Left lung (tissue), 10 donors: ENCODE measurements around the gene SBK1. TPM values are rescaled to one million over a fixed set of nuclear protein-coding genes. Genes with fewer than 3 reads are reported as not detected.
A peak's percentile ranks its signal among the peaks of the same experiment; 100 is the strongest.

ENCODE experiments used
- ATAC-seq: fragments of 200-7000 bp; cut with Tn5 transposase; one replicate; pipeline ENCODE4 v1.9.1; 2020; ENCODE audit warnings: moderate library complexity
- DNase-seq, 4 donors: peaks; one replicate each; pipeline ENCODE4 v3.0.0-alpha.2; 2013 to 2020
- H3K27ac ChIP-seq, 2 donors: fragments of 200-600 bp; sonication (generic) in 1 of 2; one replicate each; pipeline versions ENCODE4 v1.5.0 to v1.8.0; 2020 to 2021
- H3K27me3 ChIP-seq, 2 donors: fragments of 200-600 bp; sonication (generic) in 1 of 2; one replicate each; pipeline versions ENCODE4 v1.5.0 to v1.8.0; 2020 to 2021
- H3K36me3 ChIP-seq, 2 donors: fragments of 200-600 bp; sonication (generic) in 1 of 2; one replicate each; pipeline versions ENCODE4 v1.5.0 to v1.8.0; 2020 to 2021
- H3K4me1 ChIP-seq, 2 donors: fragments of 200-600 bp; one replicate each; pipeline ENCODE4 v1.8.0; 2021
- H3K4me3 ChIP-seq, 2 donors: fragments of 200-600 bp; sonication (generic) in 1 of 2; one replicate each; pipeline versions ENCODE4 v1.5.0 to v1.8.0; 2020 to 2021; ENCODE audit warnings: mild to moderate bottlenecking in 1 of 2
- H3K9me3 ChIP-seq, 2 donors: fragments of 200-600 bp; sonication (generic) in 1 of 2; one replicate each; pipeline versions ENCODE4 v1.5.0 to v1.8.0; 2020 to 2021
- intact Hi-C, 2 donors: fragments of 100-400 bp; cut with DNase I; formaldehyde crosslinking; loops; one replicate each; pipeline versions ENCODE4 v1.11.2 to v1.14.2; 2022
- polyA plus RNA-seq, 6 donors: library from polyadenylated mRNA; unstranded; fragments of 120-200 nt; gene quantifications; one replicate each; pipeline ENCODE4 v1.2.1, GENCODE V29; 2013; ENCODE audit not compliant: insufficient read length in 6 of 6
- total RNA-seq, 2 donors: library from RNA; stranded (reverse); fragmentation: NEBNext Ultra II Directional; extraction: Animal tissue kit (Norgen Biotek cat#: 25700); gene quantifications; one replicate each; pipeline ENCODE4 v1.2.1, GENCODE V29; 2021
- TF ChIP-seq, protein P1 (sequence below), 2 donors: fragments of 200-600 bp; sonication (generic) in 1 of 2; IDR thresholded peaks; one replicate each; pipeline versions ENCODE4 v1.5.0 to v1.8.0; 2021; ENCODE audit warnings: antibody characterized with exemption in 2 of 2
- donor health status: DM: no; HTN: yes; CAD: no.
- donor health status: DM: no; HTN: no; CAD: no.

The SBK1 gene
- total and polyA plus RNA-seq, 8 donors = 1.7 to 16.4 (median 14.4) TPM

DNA sequence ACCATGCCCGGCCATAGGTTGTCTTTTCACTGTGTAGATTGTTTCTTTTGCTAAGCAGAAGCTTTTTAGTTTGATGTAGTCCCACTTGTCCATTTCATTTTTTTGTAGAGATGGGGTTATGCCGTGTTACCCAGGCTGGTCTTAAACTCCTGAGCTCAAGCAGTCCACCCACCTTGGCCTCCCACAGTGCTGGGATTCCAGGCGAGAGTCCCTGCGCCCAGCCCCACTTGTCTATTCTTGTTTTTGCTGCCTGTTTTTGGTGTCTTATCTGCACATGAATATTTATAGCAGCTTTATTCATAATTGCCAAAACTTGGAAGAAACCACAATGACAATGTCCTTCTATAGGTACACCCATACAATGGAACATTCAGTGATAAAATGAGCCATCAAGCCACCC is 18.8 kb upstream of the SBK1 start:
- no peak overlapping the region for H3K4me3 ChIP-seq

DNA sequence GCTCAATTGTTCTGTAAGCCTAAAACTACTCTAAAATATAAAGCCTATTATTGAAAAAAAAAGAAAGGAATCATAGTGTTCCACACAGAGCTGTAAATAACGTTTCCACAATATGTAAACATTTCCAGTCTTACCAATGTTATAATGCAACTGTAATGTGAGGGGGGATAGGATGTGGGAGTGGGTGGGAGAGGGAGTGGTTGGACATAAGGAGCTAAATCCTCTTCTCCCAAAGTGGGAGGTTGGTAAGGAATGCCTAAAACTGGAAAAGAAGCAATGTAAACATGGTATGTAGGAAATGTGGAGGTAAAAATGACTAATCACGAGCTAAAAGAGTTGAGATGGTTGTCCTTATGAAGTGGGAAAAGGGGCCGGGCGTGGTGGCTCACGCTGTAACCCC is 17.6 kb upstream of the SBK1 start:
- TF ChIP-seq, protein P1, sequence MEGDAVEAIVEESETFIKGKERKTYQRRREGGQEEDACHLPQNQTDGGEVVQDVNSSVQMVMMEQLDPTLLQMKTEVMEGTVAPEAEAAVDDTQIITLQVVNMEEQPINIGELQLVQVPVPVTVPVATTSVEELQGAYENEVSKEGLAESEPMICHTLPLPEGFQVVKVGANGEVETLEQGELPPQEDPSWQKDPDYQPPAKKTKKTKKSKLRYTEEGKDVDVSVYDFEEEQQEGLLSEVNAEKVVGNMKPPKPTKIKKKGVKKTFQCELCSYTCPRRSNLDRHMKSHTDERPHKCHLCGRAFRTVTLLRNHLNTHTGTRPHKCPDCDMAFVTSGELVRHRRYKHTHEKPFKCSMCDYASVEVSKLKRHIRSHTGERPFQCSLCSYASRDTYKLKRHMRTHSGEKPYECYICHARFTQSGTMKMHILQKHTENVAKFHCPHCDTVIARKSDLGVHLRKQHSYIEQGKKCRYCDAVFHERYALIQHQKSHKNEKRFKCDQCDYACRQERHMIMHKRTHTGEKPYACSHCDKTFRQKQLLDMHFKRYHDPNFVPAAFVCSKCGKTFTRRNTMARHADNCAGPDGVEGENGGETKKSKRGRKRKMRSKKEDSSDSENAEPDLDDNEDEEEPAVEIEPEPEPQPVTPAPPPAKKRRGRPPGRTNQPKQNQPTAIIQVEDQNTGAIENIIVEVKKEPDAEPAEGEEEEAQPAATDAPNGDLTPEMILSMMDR (IDR thresholded peaks at IDR 0.05) = no peak
- intact Hi-C loops = no loop called here
- no peak for ATAC-seq
- H3K4me1 ChIP-seq = peaks cover 0 to 6% of the 10 kb centered on the region in 2 donors
- no peak overlapping the region for H3K27ac ChIP-seq
- H3K4me3 ChIP-seq = no peak overlapping the region
- H3K36me3 ChIP-seq = no peaks in the 10 kb centered on the region
- H3K9me3 ChIP-seq = peaks cover 0 to 4% of the 10 kb centered on the region in 2 donors
- DNase-seq = peak in 1 of 4 donors; percentile 25
- peaks cover 0 to 52% of the 10 kb centered on the region in 2 donors for H3K27me3 ChIP-seq

More for the DNA sequence above, 18.8 kb upstream of the SBK1 start:
- no peak overlapping the region for H3K27ac ChIP-seq
- intact Hi-C loops = no loop called here
- H3K27me3 ChIP-seq = peaks cover 0 to 49% of the 10 kb centered on the region in 2 donors
- DNase-seq (no peak), ATAC-seq (no peak)
- TF ChIP-seq, protein P1 (IDR thresholded peaks at IDR 0.05) = no peak
- peaks cover 0 to 4% of the 10 kb centered on the region in 2 donors for H3K9me3 ChIP-seq
- no peaks in the 10 kb centered on the region for H3K36me3 ChIP-seq
- peaks cover 0 to 6% of the 10 kb centered on the region in 2 donors for H3K4me1 ChIP-seq

- no peak overlapping the region for H3K4me3 ChIP-seq
- H3K9me3 ChIP-seq = no peaks in the 10 kb centered on the region
- ATAC-seq = no peak
- H3K27me3 ChIP-seq = peaks cover 0 to 60% of the 10 kb centered on the region in 2 donors
- intact Hi-C loops = no loop called here
- peaks cover 0 to 6% of the 10 kb centered on the region in 2 donors for H3K4me1 ChIP-seq
- H3K36me3 ChIP-seq = no peaks in the 10 kb centered on the region
- TF ChIP-seq, protein P1 (IDR thresholded peaks at IDR 0.05) = no peak
- no peak for DNase-seq
- no peak overlapping the region for H3K27ac ChIP-seq
These were observed 16.0 kb upstream of the SBK1 start for GRCh38 chr16:28276301-28276700.

DNA sequence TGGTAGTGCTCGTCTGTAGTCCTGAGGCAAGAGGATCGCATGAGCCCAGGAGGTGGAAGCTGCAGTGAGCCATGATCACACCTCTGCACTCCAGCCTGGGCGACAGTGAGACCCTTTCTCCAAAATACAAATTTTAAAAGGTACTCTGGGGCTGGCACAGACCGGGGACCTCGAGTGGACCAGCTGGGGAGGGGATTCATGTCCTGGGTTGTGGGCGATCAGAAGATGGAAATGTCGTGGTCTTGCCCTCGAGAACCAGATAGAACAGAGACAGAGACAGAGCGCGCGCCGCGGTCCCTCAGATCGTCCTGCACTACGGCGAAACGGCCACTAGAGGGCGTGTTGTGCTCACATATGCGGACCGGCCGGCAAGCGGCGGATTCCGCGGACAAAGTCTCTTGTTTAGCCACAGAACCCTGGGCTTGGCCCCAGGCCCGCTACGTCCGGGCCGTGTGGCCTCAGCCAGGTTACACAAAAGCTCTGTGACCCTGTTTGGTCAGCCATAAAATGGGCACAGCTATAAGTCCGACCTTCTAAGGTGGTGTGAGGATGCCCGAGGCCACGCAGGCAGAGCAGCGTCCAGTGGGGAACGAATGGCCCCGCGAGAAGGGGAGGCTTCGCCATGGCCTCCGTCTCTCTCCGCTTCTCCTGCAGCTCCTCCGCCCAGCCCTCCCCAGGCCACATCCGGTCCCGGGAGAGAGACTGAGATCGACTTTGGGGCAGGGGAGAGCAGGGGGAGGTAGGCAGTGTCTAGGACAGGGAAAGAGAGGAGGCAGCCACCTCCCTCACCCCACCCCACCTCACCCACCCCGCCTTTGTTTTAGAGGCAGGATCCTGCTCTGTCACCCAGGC is 14.6 kb upstream of the SBK1 start:
- ATAC-seq = peak; percentile 99
- H3K9me3 ChIP-seq = no peaks in the 10 kb centered on the region
- H3K36me3 ChIP-seq = no peaks in the 10 kb centered on the region
- TF ChIP-seq, protein P1 (IDR thresholded peaks at IDR 0.05) = peak; percentile 98
- H3K27me3 ChIP-seq = peaks cover 0 to 68% of the 10 kb centered on the region in 2 donors
- intact Hi-C loops = no loop called here
- H3K4me1 ChIP-seq = peaks cover 0 to 6% of the 10 kb centered on the region in 2 donors
- H3K4me3 ChIP-seq = peak overlapping the region in 1 of 2 donors; percentile 21
- peak; percentile 80 to 97 (median 88) for DNase-seq
- no peak overlapping the region for H3K27ac ChIP-seq

- Histone ChIP-seq H3K9me3 (no peaks in the 10 kb centered on the region), H3K36me3 (no peaks in the 10 kb centered on the region), H3K27me3 (peaks cover 0 to 61% of the 10 kb centered on the region in 2 donors), H3K4me3 (no peak overlapping the region), H3K4me1 (peaks cover 0 to 6% of the 10 kb centered on the region in 2 donors), H3K27ac (no peak overlapping the region)
- ATAC-seq = no peak
- TF ChIP-seq, protein P1 (IDR thresholded peaks at IDR 0.05) = no peak
- intact Hi-C loops = no loop called here
- no peak for DNase-seq
These were observed 13.3 kb upstream of the SBK1 start for GRCh38 chr16:28279006-28279405.
